Activated CD4-positive, alpha-beta T cell treated with anti-CD3 and anti-CD28 coated beads, Interleukin-2, amount 50 U/mL, for 24 hours (primary cell): ENCODE results near the gene TRNP1.
"Not testable (repeated sequence)": the region's sequence is repeated elsewhere in the genome, so short reads cannot be mapped to it uniquely, and the experiment has no call there.

Source experiments
- DNase-seq, 2 donors: peaks; one replicate each; pipeline ENCODE4 v3.0.0-alpha.2; 2020; ENCODE audit warnings: low read depth in 1 of 2, low spot score in 1 of 2

The TRNP1 gene

GRCh38 chr1:26993237-26994019 is at the start of gene TRNP1:
Gene TRNP1 (plus strand): TSS chr1:26993692. CDS start chr1:26993787, 95 bp downstream.
- DNase-seq: peak; percentile 53 to 64

- no peak for DNase-seq
Observed at GRCh38 chr1:26945138-26945537, 48.4 kb upstream of the TRNP1 start.

GRCh38 chr1:26945728-26946127 is 47.8 kb upstream of the TRNP1 start:
- DNase-seq: no peak

GRCh38 chr1:26946270-26946669 is 47.2 kb upstream of the TRNP1 start:
- DNase-seq: no peak

GRCh38 chr1:26948725-26949057 is 44.8 kb upstream of the TRNP1 start:
- DNase-seq: not testable (repeated sequence)

- DNase-seq: no peak
Observed at GRCh38 chr1:26949266-26949925, 44.1 kb upstream of the TRNP1 start.

GRCh38 chr1:26949926-26950319 is 43.6 kb upstream of the TRNP1 start:
- no peak for DNase-seq

- no peak for DNase-seq
Observed at GRCh38 chr1:26950602-26951001, 42.9 kb upstream of the TRNP1 start.

- DNase-seq: no peak
Observed at GRCh38 chr1:26951216-26951615, 42.3 kb upstream of the TRNP1 start.

GRCh38 chr1:26951821-26952497 is 41.5 kb upstream of the TRNP1 start:
- no peak for DNase-seq

- DNase-seq: no peak
Observed at GRCh38 chr1:26953374-26953773, 40.1 kb upstream of the TRNP1 start.

- no peak for DNase-seq
Observed at GRCh38 chr1:26956321-26956720, 37.2 kb upstream of the TRNP1 start.

GRCh38 chr1:26957306-26957705 is 36.2 kb upstream of the TRNP1 start:
- no peak for DNase-seq

GRCh38 chr1:26959270-26959669 is 34.2 kb upstream of the TRNP1 start:
- DNase-seq: no peak

GRCh38 chr1:26959722-26960624 is 33.5 kb upstream of the TRNP1 start, which contains the start of gene KDF1:
Gene KDF1 (minus strand): TSS chr1:26960468. CDS start chr1:26952380, 8,088 bp downstream.
- peak; percentile 8 to 16 for DNase-seq

- no peak for DNase-seq
Observed at GRCh38 chr1:26960625-26960966, 32.9 kb upstream of the TRNP1 start.

GRCh38 chr1:26961826-26962225 is 31.7 kb upstream of the TRNP1 start:
- no peak for DNase-seq

GRCh38 chr1:26965213-26965612 is 28.3 kb upstream of the TRNP1 start:
- no peak for DNase-seq

GRCh38 chr1:26965628-26966027 is 27.9 kb upstream of the TRNP1 start:
- no peak for DNase-seq

GRCh38 chr1:26970810-26971209 is 22.7 kb upstream of the TRNP1 start:
- no peak for DNase-seq

- DNase-seq: no peak
Observed at GRCh38 chr1:26971590-26971989, 21.9 kb upstream of the TRNP1 start.
